Measurements from ENCODE around the gene EXOC2. TPM values are rescaled to one million over a fixed set of nuclear protein-coding genes. Genes with fewer than 3 reads are reported as not detected.
"Not testable (repeated sequence)": the region's sequence is repeated elsewhere in the genome, so short reads cannot be mapped to it uniquely, and the experiment has no call there.

The EXOC2 gene
- total RNA-seq, 1 donor = 19.8 TPM

DNA sequence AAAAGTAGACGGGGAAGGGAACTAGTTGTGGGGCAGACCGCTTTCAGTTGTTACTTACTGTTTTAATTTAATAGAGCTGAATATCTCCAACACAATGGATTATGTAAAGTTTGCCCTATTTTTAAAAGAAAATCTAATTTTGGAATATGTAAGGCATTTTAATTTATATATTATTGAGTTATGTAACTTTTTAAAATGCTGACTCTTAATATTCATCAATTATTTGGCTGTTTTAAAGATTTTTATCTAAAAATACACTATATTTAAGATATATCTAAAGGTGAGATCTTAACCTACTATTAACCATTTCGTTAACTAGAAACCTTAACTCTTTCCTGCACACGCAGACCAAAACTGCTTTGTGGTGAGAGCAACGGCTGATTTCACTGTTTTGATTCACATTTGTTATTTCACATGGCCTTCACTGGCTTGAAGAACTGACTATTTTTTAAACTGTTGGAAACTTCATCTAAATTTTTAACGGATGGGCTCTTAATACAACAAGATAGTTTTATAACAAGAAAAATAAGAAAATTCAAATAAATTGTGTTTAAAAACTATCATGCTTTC lies 123.9 kb downstream of the EXOC2 start:
- Histone ChIP-seq H3K27me3 (ENCODE audit: insufficient read depth, low read length) (no peaks in the 10 kb centered on the region), H3K9me3 (ENCODE audit: low read depth, low read length) (no peaks in the 10 kb centered on the region), H3K4me1 (ENCODE audit: insufficient read depth, low read length) (no peaks in the 10 kb centered on the region), H3K4me3 (ENCODE audit: low read length) (no peak overlapping the region)

DNA sequence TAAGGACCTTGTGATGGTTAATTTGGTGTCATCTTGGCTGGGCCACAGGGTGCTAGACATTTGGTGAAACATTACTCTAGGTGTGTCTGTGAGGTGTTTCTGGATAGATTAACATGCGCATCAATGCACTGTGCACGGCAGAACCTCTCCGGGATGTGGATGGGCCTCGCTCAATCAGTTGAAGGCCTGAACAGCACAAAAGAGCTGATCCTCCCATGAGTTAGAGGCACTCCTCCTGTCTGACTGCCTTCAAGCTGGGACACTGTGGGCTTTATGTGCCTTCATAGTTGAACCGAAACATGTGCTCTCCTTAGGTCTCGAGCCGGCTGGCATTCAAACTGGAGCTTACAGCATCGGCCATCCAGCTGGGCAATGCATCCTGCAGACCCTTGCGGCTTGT lies 124.9 kb downstream of the EXOC2 start:
- H3K9me3 ChIP-seq (ENCODE audit: low read depth, low read length) = no peaks in the 10 kb centered on the region
- H3K27me3 ChIP-seq (ENCODE audit: insufficient read depth, low read length) = no peaks in the 10 kb centered on the region
- H3K4me3 ChIP-seq (ENCODE audit: low read length) = no peak overlapping the region
- H3K4me1 ChIP-seq (ENCODE audit: insufficient read depth, low read length) = no peaks in the 10 kb centered on the region

DNA sequence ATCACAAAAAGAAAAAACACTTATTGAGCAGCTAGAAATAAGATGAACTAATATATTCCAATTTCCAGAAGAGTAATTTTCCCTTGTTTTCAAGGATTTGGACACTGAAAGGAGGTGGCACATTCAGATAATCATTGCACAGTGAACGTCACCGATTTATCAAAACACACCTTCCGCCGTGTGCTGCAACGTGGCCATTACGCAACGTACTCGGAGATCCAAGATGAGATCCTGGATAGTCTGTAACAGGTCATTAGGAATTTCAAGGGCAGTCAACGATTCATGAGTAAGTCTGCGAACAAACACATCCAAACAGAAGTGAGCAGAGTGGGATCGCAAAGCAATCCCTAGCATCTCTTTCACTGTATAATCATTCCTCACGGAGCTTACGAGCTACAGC lies 129.1 kb downstream of the EXOC2 start:
- Histone ChIP-seq H3K4me1 (ENCODE audit: insufficient read depth, low read length) (no peaks in the 10 kb centered on the region), H3K27me3 (ENCODE audit: insufficient read depth, low read length) (no peaks in the 10 kb centered on the region)

DNA sequence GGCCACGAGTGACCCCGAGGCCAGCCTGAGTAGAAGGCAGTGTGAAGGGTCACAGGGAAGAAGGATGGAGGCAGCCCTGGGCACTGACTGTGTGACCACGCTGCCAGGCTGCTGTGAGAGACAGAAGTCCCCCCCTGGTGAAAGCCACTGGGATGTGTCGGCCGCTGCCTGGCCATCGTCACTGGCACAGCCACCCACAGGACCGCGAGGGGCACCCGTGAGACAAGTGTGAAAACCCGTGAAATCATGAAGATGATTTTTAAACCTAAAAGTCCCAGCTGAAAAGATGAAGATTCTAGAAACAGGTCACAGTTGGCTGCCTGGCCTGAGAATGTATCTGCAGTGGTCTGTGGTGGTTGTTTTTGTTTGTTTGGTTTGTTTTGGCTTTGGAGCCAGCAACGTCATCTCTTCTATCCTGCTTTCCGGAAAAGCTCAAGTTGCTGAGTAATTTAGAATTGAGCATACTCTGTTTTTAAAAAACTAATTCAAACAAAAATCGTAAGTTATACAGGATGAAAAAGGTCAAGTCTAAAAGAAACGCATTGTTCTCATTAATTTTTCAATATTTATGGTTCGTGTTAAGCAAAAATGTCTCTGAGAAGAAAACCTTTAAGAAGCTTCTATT lies 130.8 kb downstream of the EXOC2 start:
- Histone ChIP-seq H3K4me1 (ENCODE audit: insufficient read depth, low read length) (no peaks in the 10 kb centered on the region), H3K4me3 (ENCODE audit: low read length) (no peak overlapping the region), H3K9me3 (ENCODE audit: low read depth, low read length) (no peaks in the 10 kb centered on the region), H3K27me3 (ENCODE audit: insufficient read depth, low read length) (no peaks in the 10 kb centered on the region)

More for the DNA sequence above, 129.1 kb downstream of the EXOC2 start:
- H3K4me3 ChIP-seq (ENCODE audit: low read length) = no peak overlapping the region
- H3K9me3 ChIP-seq (ENCODE audit: low read depth, low read length) = no peaks in the 10 kb centered on the region

DNA sequence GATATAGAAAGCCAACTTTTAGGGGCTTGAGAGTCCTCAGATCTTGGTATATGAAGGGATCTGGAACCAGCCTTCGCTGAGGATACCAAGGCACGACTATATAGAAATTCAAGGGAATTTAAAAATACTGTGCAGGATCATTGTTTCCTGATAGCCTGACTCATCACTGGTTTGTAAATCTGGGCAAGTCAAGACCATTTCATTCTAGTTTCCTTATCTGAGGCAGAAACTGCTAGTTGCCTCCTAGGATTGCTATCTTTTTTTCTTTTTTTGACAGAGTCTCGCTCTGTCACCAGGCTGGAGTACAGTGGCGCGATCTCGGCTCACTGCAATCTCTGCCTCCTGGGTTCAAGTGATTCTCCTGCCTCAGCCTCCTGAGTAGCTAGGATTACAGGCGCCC lies 131.6 kb downstream of the EXOC2 start:
- not testable (repeated sequence) for H3K4me3 ChIP-seq (ENCODE audit: low read length); H3K27me3 ChIP-seq (ENCODE audit: insufficient read depth, low read length); H3K4me1 ChIP-seq (ENCODE audit: insufficient read depth, low read length); H3K9me3 ChIP-seq (ENCODE audit: low read depth, low read length)

DNA sequence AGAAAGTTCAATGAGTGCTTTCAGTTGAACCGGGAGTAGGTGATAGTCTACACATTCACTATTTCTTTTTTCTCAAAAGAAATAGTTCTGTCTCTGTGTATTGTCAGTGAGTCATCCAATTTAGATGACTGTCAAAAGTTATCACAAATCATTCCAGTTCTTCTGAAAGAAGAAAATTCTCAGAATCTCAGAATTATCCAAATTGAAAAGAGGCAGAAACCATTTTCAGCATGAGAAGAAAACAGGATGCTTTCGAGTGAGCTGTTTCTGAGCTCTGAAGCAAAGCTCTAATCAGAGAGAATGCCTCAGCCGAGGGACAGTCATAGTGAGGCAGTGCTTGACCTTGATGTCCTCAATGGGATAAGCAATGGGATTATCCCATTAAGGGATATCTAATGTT lies 134.0 kb downstream of the EXOC2 start:
- H3K4me1 ChIP-seq (ENCODE audit: insufficient read depth, low read length) = no peaks in the 10 kb centered on the region
- no peak overlapping the region for H3K4me3 ChIP-seq (ENCODE audit: low read length)
- no peaks in the 10 kb centered on the region for H3K27me3 ChIP-seq (ENCODE audit: insufficient read depth, low read length)
- no peaks in the 10 kb centered on the region for H3K9me3 ChIP-seq (ENCODE audit: low read depth, low read length)

DNA sequence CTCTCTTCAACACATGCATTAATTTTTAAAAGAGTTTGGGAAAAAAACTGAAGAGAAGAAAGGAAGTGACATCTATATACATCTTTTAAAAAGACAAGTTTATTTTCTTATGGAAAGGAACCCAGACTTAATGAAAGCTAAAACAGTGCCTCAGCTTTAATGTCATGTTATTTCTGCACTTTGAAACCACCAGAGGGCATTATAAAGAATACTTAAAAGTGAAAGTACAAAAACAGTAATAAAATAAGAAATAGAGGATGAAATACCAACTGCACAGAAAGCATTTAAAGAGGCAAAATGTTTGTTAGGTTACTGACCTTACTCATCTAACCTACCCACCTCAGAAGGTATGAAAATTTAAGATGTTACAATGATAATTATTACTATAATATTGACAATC lies 134.8 kb downstream of the EXOC2 start:
- no peak overlapping the region for H3K4me3 ChIP-seq (ENCODE audit: low read length)
- H3K4me1 ChIP-seq (ENCODE audit: insufficient read depth, low read length) = no peaks in the 10 kb centered on the region
- no peaks in the 10 kb centered on the region for H3K27me3 ChIP-seq (ENCODE audit: insufficient read depth, low read length)
- H3K9me3 ChIP-seq (ENCODE audit: low read depth, low read length) = no peaks in the 10 kb centered on the region

DNA sequence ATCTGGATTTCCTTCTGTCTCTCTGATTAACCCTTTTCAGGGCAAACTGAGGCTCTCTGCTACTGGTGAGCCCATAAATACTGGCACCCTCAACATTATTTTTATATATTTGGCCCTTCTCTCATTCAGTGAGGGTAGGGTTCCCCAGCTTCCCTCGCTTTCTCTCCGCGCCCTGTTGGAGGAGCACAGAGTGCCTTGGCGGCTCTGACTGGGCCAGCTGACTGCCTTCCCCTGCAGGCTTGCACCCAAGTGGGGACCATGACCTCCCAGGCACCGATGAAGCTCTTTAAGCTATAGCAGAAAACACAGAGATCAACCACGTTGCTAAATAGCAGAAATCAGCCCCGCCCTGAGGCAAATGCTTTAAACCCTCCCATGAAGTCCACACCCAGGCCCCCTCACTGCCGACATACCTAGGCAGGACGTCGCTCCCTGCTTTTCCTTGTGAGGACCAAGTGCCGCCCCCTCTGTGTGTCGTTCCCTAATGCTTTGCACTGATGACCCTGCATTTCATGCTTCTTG lies 141.0 kb downstream of the EXOC2 start:
- H3K27me3 ChIP-seq (ENCODE audit: insufficient read depth, low read length) = no peaks in the 10 kb centered on the region
- no peaks in the 10 kb centered on the region for H3K9me3 ChIP-seq (ENCODE audit: low read depth, low read length)
- no peak overlapping the region for H3K4me3 ChIP-seq (ENCODE audit: low read length)
- peaks cover 4% of the 10 kb centered on the region for H3K4me1 ChIP-seq (ENCODE audit: insufficient read depth, low read length)

DNA sequence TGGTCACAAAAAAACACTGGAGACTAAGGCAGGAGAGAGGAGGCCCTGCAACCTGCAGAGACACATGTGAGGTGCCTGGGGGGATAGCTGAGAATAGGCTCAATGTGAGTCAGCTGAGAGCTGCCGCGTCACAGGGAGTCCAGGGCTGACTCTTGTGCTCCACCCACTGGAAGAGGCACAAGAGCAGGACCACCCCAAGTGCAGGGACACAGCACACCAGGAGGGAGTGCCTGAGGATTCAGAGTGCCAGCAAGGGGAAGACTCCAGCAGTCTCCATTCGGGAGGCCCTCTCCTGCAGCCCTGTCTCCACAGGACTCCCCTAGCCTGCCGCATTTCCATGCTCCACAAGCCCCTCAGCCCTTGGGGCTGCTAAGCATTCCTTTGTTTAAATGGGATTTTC lies 141.5 kb downstream of the EXOC2 start:
- H3K4me3 ChIP-seq (ENCODE audit: low read length) = no peak overlapping the region
- H3K4me1 ChIP-seq (ENCODE audit: insufficient read depth, low read length) = peaks cover 4% of the 10 kb centered on the region
- no peaks in the 10 kb centered on the region for H3K9me3 ChIP-seq (ENCODE audit: low read depth, low read length)
- H3K27me3 ChIP-seq (ENCODE audit: insufficient read depth, low read length) = no peaks in the 10 kb centered on the region

DNA sequence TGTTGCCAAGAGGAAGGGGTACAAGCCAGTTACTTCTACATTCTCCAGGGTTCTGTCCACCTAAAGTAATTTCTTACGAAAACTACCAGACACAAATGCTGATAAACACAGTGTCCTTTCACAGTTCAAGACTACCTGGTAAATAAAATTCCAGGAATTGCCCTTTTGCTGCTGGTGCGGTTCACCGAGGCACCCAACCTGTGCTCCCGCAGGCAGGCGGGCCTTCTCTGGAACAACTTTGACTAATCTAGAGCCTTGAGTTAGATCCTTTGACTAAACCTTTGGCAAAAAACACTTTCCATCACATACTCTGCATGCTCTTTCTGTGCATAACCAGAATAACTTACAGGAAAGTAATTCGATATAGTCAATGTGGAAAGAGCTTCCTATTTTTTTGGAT lies 143.0 kb downstream of the EXOC2 start:
- H3K9me3 ChIP-seq (ENCODE audit: low read depth, low read length) = no peaks in the 10 kb centered on the region
- no peak overlapping the region for H3K4me3 ChIP-seq (ENCODE audit: low read length)
- H3K27me3 ChIP-seq (ENCODE audit: insufficient read depth, low read length) = no peaks in the 10 kb centered on the region
- peaks cover 4% of the 10 kb centered on the region for H3K4me1 ChIP-seq (ENCODE audit: insufficient read depth, low read length)

DNA sequence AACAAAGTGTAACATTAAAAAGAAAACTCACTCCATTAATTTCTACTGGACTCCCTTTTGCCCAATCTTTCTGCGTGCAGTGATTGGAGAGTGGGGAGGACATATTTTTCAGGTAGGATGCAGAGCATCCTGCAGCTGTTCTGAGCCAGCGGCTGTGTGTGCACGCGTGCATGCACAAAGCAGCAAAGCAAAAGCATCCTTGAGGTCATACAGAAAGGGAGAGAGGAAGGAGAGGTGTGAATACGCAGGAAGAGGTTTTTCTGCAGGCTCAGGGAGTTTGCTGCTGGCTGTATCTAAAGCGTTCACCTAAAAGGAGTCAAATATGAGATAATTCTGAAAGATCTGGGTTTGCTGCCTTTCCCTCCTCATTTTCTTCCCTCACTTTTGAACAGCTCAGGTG lies 144.4 kb downstream of the EXOC2 start:
- Histone ChIP-seq H3K27me3 (ENCODE audit: insufficient read depth, low read length) (no peaks in the 10 kb centered on the region), H3K9me3 (ENCODE audit: low read depth, low read length) (no peaks in the 10 kb centered on the region), H3K4me3 (ENCODE audit: low read length) (no peak overlapping the region), H3K4me1 (ENCODE audit: insufficient read depth, low read length) (peaks cover 4% of the 10 kb centered on the region)

DNA sequence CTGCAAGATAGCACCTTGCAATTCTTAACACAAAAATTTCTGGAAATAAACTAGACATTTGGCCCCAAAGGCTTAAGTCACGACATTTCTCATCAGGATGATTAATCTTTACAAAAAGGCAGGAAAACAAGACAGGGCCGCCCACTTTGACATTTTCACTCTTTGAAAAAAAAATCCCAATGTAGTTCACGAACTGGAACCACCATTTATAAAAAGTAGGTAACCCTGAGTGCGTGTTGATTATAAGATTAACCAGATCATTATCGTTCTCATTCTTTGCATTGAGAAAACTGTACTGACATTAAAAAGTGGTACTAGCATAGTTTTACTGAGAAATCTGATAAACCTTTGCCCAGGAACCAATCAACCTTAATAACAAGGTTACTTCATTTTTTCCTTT lies 144.8 kb downstream of the EXOC2 start:
- Histone ChIP-seq H3K9me3 (ENCODE audit: low read depth, low read length) (no peaks in the 10 kb centered on the region), H3K4me1 (ENCODE audit: insufficient read depth, low read length) (peaks cover 4% of the 10 kb centered on the region), H3K27me3 (ENCODE audit: insufficient read depth, low read length) (no peaks in the 10 kb centered on the region), H3K4me3 (ENCODE audit: low read length) (no peak overlapping the region)

DNA sequence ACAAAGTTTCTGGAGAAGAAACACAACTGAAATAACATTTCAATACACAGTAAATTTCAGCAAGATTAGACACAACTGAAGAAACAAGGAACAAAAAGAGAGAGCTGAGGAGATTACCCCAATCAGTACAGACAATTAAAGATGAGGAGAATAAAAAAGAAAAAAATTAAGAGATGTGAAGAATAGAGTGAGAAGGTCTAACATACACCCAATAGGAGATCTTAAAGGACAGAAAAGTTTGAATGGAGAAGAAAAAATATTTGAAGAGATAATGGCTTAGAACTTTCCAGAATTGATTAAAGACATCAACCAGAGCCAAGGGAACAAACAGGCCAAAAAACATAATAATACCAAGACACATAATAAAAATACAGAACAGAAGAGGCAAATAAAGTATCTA lies 152.4 kb downstream of the EXOC2 start:
- Histone ChIP-seq H3K4me3 (ENCODE audit: low read length) (no peak overlapping the region), H3K4me1 (ENCODE audit: insufficient read depth, low read length) (no peaks in the 10 kb centered on the region), H3K27me3 (ENCODE audit: insufficient read depth, low read length) (no peaks in the 10 kb centered on the region), H3K9me3 (ENCODE audit: low read depth, low read length) (peaks cover 12% of the 10 kb centered on the region)

DNA sequence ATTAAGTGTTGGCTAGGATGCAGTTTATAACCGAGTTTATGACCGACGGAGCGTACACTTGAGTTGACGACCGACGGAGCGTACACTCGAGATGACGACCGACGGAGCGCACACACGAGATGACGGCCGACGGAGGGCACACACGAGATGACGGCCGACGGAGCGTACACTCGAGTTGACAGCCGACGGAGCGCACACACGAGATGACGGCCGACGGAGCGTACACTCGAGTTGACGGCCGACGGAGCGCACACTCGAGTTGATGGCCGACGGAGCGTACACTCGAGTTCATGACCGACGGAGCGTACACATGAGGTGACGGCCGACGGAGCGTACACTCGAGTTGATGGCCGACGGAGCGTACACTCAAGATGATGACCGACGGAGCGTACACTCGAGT lies 155.8 kb downstream of the EXOC2 start:
- Histone ChIP-seq H3K4me1 (ENCODE audit: insufficient read depth, low read length) (no peaks in the 10 kb centered on the region), H3K9me3 (ENCODE audit: low read depth, low read length) (peaks cover 12% of the 10 kb centered on the region), H3K27me3 (ENCODE audit: insufficient read depth, low read length) (no peaks in the 10 kb centered on the region), H3K4me3 (ENCODE audit: low read length) (no peak overlapping the region)

DNA sequence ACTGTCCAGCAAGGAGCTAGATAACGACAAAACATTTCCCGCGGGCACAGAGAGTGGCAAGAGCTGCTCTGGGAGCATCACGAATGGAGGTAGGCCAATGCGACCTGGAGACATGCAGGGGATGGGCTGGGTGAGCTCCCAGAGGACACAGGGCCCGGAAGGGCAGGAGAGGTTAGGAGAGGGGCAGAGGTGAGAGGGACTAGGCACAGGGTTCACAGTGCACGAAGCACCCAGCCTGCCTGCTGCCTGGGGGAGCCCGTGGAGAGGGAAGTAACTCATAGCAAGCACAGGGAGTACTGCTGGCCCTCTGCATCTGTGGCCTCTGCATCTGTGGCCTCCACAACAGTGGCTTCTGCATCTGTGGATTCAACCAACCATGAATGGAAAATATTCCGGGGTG lies 162.5 kb downstream of the EXOC2 start:
- H3K4me1 ChIP-seq (ENCODE audit: insufficient read depth, low read length) = no peaks in the 10 kb centered on the region
- no peaks in the 10 kb centered on the region for H3K9me3 ChIP-seq (ENCODE audit: low read depth, low read length)
- H3K4me3 ChIP-seq (ENCODE audit: low read length) = no peak overlapping the region
- no peaks in the 10 kb centered on the region for H3K27me3 ChIP-seq (ENCODE audit: insufficient read depth, low read length)

DNA sequence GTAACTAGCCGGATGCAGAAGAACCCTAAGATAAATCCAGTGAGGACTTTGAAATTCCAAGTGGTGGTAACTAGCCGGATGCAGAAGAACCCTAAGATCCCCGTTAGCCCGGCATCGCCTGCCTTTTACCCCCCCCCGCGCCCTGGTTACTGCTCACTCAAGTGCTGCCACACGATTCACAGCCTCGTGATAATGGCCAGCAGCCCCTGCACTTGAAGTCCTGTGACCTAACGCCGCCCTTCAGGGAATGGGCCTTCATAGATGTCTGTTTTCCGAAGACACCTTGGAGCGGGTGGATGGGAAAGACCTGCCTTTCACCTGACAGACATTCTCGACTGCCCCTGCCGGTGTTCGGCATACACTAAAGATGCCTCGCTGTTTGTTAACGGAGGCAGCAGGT lies 163.9 kb downstream of the EXOC2 start:
- Histone ChIP-seq H3K9me3 (ENCODE audit: low read depth, low read length) (no peaks in the 10 kb centered on the region), H3K4me1 (ENCODE audit: insufficient read depth, low read length) (no peaks in the 10 kb centered on the region), H3K4me3 (ENCODE audit: low read length) (no peak overlapping the region), H3K27me3 (ENCODE audit: insufficient read depth, low read length) (no peaks in the 10 kb centered on the region)
